Bone marrow (tissue), 2 donors: Measurements from ENCODE around the gene EHHADH.

Source experiments
- DNase-seq, 2 donors: peaks; one replicate each; lab custom pipeline; 2025; lab: John Stamatoyannopoulos, UW

EHHADH gene

DNA sequence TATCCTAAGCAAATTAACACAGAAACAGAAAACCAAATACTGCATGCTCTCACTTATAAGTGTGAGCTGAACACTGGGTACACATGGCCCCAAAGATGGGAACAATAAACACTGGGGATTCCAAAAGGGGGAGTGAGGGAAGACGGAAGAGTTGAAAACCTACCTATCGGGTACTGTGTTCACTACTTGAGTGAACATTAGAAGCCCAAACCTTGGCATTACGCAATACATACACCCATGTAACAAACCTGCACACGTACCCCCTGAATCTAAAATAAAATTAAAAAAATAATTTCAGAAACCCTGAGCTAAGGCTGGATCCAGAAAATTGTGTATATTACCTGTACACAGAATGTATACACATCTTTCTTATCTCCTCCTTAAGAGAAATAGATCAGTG is 58.2 kb downstream of the EHHADH start:
- DNase-seq: no peak

DNA sequence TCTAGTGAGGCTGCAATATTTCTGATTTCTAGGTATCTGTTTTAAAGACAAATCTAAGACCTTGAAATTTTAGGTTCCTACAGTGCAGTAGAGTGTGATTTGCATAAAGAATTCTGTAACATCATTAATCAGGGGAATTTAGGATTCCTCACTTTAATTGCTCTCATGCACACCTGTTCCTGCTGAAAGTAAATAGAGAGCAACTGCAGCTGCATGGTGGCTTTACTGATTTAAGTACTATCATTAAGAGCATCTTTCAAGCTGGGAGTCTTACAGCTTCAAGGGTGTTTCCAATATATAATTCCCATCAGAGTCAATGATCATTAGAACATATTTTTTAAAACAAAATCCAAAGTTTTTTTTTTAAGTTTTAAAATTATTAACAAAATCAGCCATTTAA is 65.0 kb downstream of the EHHADH start:
- DNase-seq: no peak

DNA sequence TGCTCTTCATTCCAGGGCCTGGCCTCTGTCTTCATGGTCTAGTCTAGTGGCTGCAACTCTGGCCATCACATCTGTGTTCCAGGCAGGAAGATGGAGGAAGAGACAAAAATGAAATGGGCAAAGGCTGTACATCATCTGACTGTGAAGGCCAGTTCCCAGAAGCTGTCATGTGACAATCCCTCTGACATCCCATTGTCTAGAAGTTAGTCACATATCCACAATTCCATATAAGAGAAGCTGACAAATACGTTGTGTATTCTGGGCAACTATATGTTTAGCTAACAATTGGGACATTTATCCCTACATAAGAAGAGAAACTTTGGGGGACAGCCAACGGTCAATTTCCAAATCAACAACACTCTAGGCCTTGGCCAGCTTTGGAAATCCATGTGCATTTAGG is 66.5 kb downstream of the EHHADH start:
- no peak for DNase-seq

DNA sequence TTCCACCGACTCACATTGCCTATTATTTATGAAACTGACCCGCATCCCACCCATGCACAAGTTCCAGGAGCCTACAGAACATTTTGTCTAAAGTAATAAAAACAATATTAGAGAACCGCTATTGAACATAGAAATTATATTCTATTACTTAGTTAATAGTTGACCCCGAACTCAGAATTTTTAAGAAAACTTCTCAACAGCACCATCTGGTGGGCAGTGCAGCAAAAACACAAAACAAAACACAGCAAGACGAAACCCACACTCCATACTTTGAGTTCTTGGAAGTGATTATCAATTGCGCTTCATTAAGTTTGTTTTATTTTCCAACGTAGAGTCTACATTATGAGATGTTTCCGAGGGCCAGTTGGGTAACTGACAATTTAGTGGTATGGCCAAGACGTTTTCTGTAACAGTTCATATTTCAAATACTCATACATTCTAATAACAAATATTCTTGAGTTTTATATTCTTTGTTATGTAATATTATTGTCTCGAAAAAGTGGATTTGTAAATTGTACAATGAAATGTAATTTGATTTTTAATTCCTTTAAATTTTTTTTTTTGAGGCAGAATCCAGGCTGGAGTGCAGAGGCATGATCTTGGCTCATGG is 77.0 kb downstream of the EHHADH start:
- no peak for DNase-seq

DNA sequence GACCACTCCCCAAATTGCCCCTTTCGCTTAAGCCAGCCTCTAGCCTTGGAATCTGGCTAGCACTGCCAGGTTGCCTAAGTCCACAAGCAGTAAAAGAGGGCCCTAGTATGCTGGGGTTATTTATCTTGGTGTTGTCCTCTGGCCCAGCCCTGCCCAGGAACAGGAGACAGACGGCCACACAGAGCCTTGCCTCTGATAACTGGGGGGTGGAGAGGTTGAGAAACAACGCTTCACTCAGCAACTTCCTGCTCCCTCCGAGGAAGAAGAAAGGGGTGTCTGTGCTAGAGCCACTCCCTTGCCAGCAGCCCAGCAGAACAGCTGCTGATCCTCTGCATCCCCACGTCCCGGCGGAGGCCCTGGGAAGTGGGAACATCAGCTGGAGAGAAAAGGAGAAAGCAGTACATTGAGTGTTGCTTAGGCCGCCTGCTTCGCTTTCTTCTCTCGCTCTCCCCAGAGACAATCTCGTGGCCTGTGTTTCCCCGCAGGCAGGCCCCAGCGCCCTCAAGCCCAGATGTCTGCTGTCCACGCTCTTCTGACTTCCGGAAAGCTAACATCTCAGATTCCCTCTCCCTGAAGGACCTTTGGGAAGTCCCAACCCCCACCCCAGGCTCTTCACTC is 78.4 kb downstream of the EHHADH start:
- DNase-seq: no peak

DNA sequence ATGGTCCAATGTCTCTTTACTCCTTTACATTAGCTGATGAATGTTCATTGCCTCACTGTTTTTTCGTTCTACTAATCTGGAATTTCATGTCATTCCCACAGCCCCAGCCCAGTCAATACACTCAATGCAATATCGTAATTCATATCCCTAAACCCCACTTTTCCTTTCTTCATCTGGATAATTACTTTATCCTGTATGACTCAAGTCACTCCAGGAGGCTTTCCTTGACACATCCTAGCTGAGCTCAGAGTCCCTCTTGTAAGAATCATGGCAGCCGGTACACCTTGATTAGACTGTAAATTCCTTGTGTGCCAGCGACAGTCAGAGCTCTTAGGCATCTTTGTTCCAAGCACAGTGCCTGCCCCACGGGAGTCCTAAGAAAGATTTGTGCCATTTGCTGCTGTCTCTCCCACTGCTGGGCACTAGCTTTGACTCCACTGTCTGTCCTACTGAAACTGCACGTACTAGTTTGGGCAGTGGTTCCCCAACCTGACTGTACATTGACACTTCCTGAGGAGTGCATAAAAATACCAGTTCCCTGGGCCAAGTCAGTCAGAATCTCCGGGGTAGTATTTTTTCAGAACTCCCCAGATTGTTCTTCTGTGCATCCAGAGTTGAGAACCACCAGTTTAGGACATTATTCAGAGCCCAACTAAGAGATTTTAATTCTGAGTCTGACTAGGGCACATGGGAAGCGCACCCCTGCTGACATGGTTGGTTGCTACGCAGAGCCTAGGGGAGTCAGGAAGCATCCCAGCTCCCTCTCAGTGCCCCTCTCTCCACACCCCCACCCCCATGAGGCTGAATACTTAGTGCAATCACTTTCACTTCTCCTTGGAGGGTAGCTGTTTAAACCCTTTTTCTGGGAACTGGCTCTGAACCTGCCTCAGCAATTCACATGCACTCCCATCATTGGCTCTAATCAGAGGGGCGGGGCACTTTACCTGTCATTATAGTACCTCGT is 81.5 kb downstream of the EHHADH start:
- DNase-seq: no peak

DNA sequence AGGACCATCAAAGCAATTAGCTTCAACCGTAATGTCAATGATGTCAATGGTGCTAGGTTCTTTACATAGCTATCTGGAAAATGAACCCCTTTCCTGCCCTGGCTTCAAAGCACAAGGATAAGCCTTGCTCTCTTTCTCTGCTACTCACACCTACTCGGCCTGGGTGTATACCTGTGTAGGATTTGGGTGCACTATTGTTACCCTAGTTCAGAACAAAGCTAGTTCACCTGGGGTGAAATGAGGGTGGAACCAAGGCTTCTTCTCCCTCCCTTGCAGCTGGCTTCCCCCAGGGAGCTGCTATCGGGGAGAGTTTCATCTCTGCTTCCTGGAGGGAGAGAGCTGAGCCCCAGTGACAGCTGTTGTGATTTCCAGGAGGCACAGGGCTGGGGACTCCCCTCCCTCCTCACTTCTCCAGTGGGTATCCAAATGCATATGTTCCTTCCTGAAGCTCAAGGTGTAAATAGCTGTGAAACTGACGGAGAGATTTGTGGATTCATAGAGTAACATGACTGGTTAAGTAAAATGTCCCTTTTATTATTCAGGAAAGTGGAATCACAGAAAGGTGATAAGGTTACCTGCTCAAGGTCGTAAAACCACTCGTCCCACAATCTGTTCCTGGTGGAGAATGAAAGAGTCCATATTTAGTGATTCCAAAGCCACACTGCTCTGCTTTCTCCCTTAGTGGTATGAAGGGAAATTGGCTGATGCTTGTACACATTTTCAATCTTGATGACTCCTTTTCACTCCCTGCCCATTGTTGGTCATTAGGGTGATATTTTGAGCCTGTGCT is 89.2 kb downstream of the EHHADH start:
- no peak for DNase-seq

DNA sequence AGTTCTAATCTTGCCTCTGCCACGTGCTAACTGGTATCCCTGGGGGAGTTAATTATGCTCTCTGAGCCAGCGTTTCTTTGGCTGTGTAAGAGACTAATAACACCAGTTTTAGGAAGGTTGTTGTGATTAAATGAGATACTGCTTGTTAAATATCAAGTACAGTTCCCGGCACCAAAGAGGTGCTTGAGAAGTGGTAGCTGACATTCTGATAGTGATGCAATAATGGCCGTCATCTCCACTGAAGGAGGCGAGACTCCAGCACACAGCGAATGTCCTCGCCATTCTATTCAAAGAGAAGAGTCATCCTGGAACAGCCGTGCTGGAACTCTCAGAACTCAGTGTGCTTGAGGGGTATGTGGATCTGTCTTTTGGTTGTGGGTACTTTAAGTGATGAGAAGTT is 91.2 kb downstream of the EHHADH start:
- DNase-seq: no peak

DNA sequence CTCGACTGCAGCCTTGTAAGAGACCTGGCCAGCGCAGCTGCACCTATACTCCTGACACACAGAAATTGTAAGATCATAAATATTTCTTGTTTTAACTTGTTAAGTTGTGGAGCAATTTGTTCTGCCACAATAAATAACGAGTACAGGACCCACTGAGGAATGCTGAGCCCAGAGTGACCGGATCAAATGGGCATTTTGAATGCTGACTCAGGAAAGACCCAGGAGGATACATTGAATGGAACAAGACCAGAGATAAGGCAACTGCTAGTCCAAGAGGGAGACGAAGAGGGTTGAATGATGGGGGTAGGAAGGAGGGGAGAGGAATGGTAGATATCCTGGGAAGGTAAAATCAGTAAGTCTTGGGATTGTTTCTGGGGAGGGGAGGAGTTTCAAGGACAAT is 92.1 kb downstream of the EHHADH start:
- no peak for DNase-seq

DNA sequence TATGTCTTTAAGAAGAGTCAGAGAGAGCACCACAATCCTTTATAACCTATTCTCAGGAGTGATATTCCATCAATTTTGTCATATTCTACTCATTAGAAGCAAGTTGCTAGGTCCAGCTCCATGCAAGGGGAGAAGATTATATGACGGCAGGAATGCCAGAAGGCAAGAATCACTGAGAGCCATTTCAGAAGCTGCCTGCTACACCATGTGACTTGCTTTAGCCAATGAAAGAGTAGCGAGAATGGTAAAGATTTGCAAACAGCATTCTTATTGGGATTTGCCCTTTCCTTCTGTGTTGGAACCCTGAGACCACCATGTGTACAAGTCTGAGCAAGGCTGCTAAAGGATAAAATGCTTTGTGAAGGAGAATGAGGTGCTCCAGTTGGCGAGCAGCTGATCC is 96.5 kb downstream of the EHHADH start:
- no peak for DNase-seq

DNA sequence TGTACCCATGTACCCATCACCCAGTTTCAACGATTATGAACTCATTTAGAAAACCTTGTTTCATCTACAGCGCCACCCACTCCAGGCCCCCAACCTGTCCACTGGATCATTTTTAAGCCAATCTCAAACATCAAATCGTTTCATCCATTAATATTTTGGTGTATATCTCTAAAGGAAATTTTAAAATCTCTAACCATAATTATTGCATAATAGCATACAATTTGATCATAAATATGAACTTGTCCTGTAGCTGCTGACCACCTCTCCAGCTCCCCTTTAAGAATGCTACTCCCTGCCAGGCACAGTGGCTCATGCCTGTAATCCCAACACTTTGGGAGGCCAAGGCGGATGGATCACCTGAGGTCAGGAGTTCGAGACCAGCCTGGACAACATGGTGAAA is 98.2 kb downstream of the EHHADH start:
- no peak for DNase-seq

DNA sequence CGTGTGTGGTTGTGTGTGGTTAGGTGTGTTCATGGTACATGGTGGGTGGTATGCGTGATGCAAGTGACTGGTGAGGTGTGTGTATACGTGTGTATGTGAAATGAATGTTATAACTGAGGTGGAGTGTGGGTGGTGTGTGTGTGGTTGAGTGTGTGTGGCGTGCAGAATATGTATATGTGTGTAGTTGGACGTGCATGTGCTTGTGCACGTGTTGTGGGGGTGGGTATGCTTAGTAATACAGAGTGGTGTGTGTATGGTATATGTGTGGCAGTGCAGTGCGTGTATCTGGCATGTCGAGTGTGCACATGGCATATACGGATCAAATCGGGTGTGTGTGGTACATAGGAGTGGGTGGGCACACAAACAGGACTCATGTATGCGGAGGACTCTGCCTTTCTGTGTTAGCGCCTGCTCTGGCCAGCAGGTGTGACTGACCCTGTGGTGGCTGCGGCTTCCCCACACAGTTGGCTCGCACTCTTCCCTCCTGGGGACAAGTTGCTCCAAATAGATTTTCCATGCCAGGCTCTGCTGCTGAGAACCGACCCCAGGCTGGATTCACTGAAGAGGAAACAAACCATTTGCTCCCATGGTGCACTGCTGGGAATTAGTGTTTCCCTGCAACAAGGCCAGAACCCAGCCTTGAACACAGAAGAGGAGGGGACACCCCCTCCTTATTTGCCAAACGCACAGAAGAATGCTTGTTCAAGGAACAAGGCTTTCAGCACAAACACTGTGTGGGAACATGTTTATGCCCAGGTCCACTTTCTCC is 99.8 kb downstream of the EHHADH start:
- DNase-seq: no peak

DNA sequence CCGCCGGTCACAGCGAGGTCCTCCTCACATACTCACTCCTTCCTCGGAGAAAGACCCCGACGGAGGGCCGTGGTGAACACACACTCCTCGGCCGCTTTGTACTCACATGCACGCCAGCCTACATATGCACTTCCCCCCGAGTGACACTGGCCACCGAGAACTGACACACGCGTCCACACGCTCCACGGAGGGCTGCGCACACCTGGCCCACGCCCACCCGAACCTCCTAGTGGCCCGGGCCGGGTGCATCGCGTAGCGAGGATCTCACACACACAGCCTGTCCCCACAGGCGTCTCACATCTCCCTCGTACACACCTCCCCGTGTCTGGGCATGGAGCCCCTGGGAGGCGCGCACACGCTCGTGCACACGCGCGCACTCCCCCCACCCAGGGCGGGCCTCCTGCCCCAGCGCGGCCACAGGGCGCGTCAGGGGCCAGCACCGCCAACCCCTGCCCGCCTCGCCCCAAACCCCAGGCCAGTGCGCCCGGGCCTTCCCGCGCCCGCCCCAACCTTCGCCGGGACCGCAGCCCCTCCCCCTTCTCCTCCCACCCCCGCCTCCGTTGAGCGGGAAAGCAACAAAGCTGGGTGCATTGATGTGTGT is 100.6 kb downstream of the EHHADH start:
- no peak for DNase-seq

DNA sequence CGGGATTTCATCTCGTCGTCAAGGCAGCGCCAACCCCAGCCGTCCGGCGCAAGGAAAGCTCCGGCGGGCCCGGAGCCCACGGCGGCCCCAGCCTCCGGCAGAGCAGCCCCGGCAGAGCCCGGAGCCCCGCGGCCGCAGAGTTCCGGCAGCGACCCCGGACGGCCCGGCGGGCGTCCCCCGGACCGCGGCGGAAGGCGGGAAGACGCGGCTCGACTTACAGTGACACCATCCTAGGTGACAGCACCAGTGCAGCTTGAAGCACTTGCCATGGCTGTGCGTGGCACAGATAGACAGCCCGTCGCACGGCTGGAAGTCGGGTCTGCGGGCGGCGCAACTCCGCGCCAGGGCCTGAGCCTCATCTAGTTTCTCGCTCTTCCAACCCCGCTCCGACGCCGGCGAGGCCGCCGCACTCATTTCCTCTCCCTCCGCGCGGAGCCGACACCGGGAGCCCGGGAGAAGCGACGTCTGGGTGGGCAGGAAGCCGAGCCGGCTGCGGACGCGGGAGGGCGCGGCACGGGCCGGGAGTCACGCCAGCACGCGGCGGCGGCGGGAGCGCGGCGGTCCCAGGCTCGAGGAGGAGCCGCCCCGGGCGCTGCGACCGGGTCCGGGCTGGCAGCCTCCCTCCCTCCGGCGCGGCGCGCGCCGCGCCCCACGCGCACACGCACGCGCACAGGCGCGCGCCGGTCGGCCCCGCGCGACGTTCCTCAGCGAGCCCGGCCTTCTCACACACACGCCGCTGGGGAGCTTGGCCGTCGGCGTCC is 101.3 kb downstream of the EHHADH start, which contains the start of gene C3orf70:
Gene C3orf70, minus strand, starts transcription at position 651 of the 761 bp plus-strand sequence. Its CDS starts 237 bp downstream, at position 414.
- peak in 1 of 2 donors; percentile 43 for DNase-seq

DNA sequence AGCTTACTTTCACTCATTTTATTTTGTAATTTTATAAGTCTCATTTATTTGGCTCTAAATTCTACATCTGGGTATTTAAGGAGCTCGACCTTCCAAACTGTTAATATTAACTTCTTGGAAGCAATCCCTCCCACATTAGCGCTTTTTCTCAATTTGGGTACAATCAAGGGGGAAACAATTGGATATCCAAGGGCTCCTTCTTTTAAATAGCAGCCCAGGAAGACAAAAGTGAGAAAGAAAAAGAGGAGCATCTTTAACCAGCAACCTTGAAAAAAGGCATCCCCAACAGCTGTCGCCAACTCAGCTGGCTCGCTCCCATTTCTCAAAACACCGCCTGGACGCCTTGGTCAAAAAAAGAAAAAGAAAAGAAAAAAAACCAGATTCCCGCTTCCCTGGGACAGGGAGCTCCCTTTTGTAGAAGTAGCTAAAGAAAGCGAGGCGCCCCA is 101.9 kb downstream of the EHHADH start:
- DNase-seq: no peak

DNA sequence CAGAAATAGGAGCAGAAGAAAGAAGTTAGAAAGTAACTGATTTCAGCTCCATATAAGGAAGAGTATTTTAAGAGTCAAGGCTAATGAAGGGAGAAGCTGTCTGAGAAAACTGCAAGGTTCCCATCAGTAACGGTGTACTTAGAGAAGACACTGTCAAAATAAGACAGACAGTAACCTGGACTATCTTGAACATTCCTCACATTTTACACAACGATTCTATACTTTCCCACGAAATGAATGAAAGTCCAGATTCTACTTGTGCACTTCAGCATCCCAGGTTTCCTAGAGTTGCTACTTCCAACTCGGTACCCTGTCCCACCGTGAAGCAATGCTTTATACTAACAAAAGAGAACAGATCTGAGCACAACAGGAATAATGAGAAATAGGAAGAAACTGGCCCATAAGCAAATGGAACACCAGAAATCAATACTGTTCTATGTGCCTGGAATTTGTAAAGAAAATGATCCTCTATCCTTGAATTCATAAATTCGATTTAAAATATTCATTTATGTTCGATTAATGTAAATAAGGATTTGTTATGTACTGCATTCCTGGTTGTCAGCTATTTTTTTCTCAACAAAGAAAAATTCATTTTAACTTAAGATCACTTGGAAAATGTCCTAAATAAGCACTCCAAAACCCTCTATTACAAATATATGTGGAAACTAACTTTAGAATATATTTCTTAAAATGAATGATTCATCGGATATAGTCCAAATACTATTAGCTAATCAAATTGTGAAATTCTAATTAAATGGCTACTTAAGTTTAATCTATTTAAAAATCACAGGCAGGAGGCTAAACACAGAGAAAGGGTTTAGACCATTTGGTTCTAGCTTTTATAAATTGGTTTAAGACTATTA is 102.5 kb downstream of the EHHADH start:
- no peak for DNase-seq

DNA sequence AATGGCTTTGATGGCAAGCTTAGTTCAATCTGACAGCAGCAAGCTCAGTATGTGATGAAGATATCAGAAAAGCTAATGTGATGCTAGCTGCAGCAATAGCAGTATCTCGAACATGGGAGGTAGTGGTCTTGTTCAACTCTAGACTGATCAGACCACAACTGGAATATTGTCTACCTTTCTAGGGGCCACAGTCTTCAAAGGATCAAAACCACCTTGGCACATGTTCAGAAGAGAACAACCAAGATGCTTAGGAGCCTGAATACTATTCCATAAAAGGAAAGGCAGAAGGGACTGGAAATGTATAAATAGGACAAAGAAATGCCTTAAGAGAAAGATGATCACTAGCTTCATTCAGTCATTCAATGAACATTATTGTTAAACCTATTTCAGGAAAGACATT is 103.3 kb downstream of the EHHADH start:
- DNase-seq: no peak

DNA sequence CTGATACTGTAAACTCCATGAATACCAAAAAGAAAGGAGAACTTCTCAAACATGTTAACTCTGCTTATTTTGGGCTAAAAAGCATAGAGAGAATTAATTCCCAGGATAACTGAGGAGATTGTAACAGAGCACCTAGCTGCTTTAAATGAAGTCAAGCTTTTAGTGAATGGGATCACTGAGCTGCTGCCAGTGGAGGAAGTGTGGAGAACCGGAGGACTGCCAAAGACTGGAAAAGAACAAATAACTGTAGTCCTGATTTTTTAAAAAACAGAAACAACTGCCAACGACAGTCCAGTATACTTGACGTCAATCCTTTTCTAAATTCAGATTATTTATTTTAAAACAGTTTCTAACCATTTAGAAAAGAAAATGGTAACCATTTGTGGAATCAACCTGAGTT is 104.3 kb downstream of the EHHADH start:
- no peak for DNase-seq

DNA sequence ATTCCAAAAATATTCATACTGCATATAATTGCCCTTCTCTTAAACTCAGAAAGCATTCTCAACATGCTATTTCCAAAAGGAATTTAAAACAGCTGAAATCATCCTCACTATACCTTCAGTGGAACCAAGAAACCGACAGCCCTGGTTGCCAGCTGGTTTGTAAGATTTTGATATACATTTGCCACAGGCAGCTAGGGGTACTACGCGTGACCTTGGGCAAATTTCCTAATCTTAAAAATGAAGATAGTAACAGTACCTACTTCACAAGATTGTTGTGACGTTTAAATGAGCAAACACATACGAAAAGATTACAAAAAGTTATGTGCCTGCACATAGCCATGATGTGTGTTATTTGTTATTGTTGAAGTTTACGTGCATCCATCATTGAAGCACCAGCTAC is 108.3 kb downstream of the EHHADH start:
- no peak for DNase-seq
